ENCODE measurements around the gene RP2.

Gene RP2

DNA sequence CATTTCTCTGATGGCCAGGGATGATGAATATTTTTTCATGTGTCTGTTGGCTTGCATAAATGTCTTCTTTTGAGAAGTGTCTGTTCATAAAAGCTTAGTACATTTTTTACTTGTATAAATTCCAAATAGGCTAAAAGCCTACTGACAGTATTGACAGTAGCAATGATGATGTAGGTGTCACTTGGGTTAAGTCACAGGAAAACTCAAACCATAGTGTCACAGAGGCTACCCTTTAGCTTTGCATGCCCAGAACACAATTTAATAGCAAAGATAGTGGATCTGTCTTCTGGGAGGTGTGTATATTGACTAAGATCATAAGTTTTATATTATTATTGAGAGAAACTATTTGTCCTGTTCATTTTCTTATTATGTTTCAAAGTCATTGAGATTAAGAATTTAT is 8.1 kb downstream of the RP2 start:
- no peak for DNase-seq

DNA sequence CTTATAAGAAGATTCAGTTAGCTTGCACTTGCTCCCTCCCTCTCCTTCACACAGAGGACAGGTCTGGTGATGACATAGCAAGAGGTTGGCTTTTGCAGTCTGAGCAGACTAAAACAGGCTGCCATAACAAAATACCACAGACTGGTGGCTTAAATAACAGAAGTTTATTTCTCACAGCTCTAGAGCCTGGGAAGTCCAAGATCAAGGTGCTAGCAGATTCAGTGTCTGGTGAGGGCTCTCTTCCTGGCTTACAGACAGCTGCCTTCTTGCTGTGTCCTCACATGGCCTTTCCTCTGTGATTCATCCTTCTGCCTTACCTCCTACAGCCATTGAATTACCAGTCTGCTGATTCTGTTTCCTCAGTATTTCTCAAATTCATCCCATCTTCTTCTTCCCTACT is 13.1 kb downstream of the RP2 start:
- DNase-seq = no peak

- no peak for DNase-seq
These were observed 13.9 kb downstream of the RP2 start for GRCh38 chrX:46850771-46851170.

GRCh38 chrX:46856483-46856882 is 19.6 kb downstream of the RP2 start:
- no peak for DNase-seq

GRCh38 chrX:46860557-46860956 is 23.7 kb downstream of the RP2 start:
- DNase-seq = no peak

- DNase-seq = no peak
These were observed 26.2 kb downstream of the RP2 start for GRCh38 chrX:46863072-46863471.

DNA sequence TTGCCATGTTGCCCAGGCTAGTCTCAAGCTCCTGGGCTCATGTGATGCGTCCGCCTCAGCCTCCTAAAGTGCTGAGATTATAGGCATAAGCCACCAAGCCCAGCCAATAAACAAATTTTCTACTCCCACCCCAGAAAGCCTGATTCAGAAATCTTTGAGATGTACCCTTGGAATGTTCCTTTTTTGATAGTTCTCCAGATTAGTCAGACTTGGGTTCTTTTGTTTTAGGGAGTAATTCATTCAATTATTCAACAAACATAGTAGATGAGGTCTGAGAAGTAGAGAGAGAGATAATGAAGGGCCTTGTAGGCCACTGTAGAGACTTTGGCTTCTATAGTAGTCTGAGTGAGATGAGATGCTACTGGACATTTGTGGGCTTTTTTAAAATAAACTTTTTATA is 27.8 kb downstream of the RP2 start:
- no peak for DNase-seq

- no peak for DNase-seq
These were observed 28.4 kb downstream of the RP2 start for GRCh38 chrX:46865281-46865680.

DNA sequence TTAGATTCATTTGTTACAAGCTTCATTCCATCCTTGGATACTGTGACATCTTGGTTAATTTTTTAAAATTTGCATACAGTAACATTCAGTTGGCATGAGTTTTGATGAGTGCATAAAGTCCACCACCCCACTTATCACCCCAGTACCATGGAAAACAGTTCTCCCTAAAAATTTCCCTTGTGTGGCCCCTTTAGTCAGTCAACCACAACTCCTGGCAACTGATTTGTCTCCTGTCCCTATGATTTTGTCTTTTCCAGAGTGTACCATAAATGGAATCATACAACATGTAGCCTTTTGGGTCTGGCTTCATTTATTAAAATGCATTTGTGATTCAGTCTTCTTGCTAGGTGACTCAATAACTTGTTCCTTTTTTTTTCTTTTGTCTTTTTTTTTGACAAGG is 29.9 kb downstream of the RP2 start:
- DNase-seq = no peak

GRCh38 chrX:46873746-46874145 is 36.9 kb downstream of the RP2 start:
- no peak for DNase-seq

DNA sequence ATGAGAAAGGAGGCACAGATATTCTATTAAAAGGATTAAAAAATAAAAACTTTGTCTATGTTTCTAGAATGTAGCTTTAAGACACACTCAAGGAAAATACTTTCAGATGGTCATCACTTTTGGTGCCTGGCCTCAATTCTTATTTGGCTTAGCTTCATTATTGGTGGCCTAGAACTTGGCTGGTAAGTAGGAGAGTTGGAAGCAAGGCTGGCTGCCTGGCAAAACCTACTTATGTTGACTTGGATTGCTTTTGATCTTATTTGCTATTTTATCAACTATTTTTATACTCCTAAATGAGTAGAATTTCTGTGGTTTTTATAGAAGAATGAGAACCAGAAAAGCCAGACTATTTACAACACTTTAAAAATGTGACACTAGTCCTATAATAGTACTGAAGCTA is 40.1 kb downstream of the RP2 start:
- no peak for DNase-seq

DNA sequence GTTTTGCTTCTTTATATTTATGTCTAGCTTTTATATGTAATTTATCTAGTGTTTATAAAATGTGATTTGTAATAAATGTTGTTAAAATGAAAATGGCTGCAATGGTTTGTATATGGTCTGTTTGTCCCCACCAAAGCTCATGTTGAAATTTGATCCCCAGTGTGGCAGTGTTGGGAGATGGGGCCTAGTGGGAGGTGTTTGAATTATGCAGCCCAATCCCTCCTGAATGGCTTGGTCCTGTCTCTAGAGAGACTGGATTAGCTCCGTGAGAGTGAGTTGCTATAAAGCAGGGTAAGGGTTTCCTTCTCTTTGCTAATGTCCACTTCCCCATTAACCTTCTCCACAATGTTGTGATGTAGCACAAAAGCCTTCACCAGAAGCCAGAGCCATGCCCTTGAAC is 45.4 kb downstream of the RP2 start:
- no peak for DNase-seq

DNA sequence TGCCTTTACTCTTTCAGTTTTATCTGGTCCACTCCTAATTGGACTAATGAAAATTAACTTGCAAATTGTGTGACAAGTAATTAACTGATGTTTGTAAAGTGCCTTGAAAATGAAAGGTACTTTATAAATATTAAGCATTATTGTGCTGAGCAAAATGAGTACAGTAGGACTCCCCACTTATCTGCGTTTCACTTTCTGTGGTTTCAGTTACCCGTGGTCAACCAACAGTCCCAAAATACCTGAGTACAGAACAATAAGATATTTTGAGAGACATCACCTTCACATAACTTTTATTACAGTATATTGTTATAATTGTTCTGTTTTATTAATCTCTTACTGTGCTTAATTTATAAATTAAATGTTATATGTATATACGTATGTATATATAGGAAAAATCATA is 48.0 kb downstream of the RP2 start:
- no peak for DNase-seq

- no peak for DNase-seq
These were observed 61.4 kb downstream of the RP2 start for GRCh38 chrX:46898207-46898606.

GRCh38 chrX:46903458-46904242 is 66.8 kb downstream of the RP2 start:
- peak; percentile 59 for DNase-seq

DNA sequence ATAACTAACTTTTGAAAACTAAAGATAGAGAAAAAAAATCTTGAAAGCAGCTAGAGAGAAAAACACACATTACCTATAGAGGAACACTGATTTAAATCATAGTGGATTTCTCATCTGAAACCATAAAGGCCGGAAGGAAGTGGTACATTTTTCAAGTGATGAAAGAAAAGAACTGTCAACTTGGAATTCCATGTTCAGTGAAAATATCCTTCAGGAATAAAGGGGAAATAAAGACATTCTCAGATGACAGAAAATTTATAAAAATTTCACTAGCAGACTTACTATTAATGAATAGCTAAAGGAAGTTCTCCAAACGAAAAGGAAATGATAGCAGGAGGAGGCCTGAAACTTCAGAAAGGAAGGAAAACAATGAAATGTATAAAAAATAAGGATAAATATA is 67.8 kb downstream of the RP2 start:
- no peak for DNase-seq

DNA sequence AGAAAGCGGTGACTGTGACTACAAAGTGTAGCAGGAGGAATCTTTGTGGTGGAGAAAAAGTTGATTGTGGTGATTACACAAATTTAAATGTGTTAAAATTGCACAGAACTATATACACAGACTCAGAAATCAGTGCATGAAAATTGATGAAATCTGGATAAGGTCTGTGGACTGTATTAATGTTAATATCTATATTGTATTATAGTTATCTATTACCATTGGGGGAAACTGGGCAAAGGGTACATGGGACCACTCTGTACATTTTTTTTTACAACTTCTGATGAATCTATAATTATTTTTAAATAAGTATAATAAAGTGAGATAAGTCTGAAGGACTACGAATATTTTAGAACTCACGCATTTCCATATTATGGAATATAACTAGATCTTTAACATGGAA is 73.6 kb downstream of the RP2 start:
- no peak for DNase-seq

- DNase-seq = peak; percentile 28
These were observed 75.3 kb downstream of the RP2 start, which contains the start of gene JADE3 for GRCh38 chrX:46912098-46912602. TSS of gene JADE3 (plus strand) at chrX:46912421. CDS start at chrX:46984895, 72,474 bp downstream.

DNA sequence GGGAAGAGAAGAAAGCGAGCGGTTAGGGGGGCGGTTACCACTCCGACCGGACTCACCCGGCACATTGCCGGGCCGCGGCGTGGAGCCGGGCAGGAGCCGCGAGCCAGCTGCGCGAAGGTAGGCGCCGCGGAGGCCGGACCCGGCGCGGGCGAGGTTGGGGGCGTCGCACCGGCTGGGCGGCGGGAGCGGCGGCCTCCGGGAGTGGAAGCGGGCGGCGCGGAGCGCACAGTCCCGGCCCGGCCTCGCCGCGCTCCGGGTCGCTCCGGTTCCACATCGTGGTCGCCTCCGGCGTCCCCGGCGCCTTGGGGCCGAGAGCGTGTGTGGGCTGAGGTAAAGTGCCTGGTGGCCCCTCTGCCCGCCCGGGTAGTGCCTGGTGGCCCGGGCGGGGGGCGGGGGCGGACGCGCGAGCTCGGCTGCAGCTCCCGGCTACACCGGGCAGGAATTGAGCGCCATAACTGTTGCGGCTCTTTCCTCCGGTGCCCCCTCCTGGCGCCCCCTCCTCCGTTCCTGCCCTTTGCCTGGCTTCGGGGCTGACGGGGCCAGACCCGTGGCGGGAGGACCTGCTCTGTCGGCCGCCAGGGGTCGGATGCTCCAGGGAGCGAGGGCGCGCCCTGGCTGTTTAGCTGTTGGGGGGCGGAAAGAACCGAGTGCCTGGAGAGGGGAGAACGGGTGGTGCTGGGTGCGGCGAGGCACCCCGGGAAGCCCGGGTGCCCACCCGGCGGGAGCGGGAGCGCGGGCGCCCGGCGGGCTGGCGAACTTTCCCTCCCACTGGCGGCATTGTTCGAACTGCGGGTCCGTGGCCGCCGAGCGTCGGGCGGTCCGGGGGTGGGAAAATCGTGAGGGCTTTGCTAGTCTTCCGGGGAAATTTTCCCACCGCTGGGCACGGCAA is 76.0 kb downstream of the RP2 start:
- peak; percentile 37 for DNase-seq

GRCh38 chrX:46913667-46914066 is 76.8 kb downstream of the RP2 start:
- no peak for DNase-seq

DNA sequence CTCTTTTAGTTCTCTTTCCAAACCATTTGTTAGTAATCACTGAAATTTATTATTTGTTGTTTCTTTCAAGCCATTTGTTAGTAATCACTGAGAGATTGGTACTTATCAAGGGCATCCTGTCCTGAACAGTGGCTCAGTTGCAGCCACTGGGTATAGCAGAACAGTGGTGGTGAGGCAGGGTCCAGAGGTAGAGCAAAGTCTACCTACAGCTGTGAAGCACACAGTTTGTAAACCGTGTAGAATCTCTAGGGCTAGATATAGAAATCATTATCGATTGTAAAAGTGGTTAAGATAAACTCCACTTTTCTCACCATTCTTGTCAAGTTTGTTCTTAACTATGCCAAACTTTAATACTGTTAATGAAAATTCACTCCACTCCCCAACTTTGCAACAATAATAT is 79.4 kb downstream of the RP2 start:
- no peak for DNase-seq

- no peak for DNase-seq
These were observed 80.8 kb downstream of the RP2 start for GRCh38 chrX:46917622-46918021.

GRCh38 chrX:46918434-46918833 is 81.6 kb downstream of the RP2 start:
- no peak for DNase-seq

- no peak for DNase-seq
These were observed 83.4 kb downstream of the RP2 start for GRCh38 chrX:46920235-46920634.
